Neural crest cell (in vitro differentiated cells): ENCODE data around the gene LINC00237. TPM values are rescaled to one million over a fixed set of nuclear protein-coding genes. Genes with fewer than 3 reads are reported as not detected.
A peak's percentile ranks its signal among the peaks of the same experiment; 100 is the strongest.

Source experiments
- DNase-seq: peaks from one replicate; pipeline ENCODE4 v3.0.0; 2021; ENCODE audit warnings: low read depth, mixed read lengths, low spot score
- H3K27ac Mint-ChIP-seq: one replicate; pipeline ENCODE4 v1.8.0; 2021; ENCODE audit warnings: mild to moderate bottlenecking, mixed read lengths; ENCODE audit not compliant: unreplicated experiment
- H3K27me3 Mint-ChIP-seq: 2 replicates; pipeline ENCODE4 v1.8.0; 2021; ENCODE audit warnings: low read depth, mild to moderate bottlenecking, mixed read lengths
- H3K36me3 Mint-ChIP-seq: 2 replicates; pipeline ENCODE4 v1.8.0; 2021; ENCODE audit warnings: low read depth, mild to moderate bottlenecking, mixed read lengths
- H3K4me1 Mint-ChIP-seq: 2 replicates; pipeline ENCODE4 v1.8.0; 2021; ENCODE audit warnings: mixed read lengths
- H3K4me3 Mint-ChIP-seq: one replicate; pipeline ENCODE4 v1.8.0; 2021; ENCODE audit warnings: mild to moderate bottlenecking, mixed read lengths
- H3K9me3 Mint-ChIP-seq: 2 replicates; pipeline ENCODE4 v1.8.0; 2021; ENCODE audit warnings: mixed read lengths
- CTCF ChIP-seq: fragments of 200-600 bp; sonication (generic); conservative IDR thresholded peaks from 2 replicates; pipeline ENCODE4 v1.5.0; 2021; ENCODE audit warnings: antibody characterized with exemption, mild to moderate bottlenecking
- long read RNA-seq: library from polyadenylated mRNA; unstranded; transcript quantifications from one replicate; pipeline ENCODE4 v2.0.0, GENCODE V29; 2020
- total RNA-seq: library from RNA; stranded (reverse); gene quantifications from 2 replicates; pipeline ENCODE4 v1.2.1, GENCODE V29; 2021

LINC00237 gene
- total RNA-seq: not detected in 2 replicates
- long read RNA-seq: 0 reads

DNA sequence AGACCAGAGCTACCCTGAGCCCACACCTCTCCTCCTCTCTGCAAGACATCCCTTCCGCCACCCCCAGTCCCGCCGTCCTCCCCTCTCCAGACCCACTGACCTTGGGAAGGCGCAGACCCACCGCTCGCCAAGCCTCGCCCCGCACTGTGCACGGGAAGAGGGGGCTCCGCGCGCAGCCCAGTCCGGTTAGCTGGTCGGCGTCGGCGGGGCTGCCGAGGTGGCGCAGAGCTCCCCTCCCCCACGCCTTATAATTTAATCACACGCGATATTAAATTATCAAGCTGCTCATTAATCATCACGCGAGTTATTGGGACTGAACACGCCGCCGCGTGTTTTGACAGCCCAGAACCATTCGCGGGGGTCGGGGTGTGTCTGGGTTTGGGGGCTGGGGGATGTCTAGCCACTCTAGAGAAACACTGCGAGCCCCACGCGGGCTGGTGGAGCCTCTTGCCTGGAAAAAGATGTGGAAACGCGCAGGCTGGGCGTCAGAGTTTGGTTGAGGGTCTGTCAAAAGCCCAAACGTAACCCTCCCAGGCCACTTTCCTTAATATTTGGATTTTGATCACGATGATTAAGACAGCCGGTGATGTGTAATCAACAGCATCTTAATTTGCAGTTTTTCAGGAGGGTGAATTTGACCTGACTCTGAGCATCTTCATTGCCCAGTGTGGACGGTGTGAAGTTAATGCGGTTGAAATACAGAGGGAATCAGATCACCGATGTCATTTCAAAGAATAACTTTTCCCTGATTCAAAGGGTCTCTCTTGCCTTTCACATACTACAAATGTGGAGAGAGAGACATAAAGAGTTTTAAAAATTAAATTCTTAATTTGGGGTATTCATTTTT, at the start of gene LINC00237:
TSS of gene LINC00237 (minus strand) at position 188 of the 847 bp plus-strand sequence.
- Mint-ChIP-seq H3K4me3 (peak within 1 kb of the TSS; percentile 27), H3K4me1 (peaks cover 16% of the 10 kb centered on the region), H3K27me3 (peaks cover 100% of the 10 kb centered on the region), H3K27ac (no peak within 1 kb of the TSS), H3K9me3 (no peaks in the 10 kb centered on the region), H3K36me3 (no peaks in the 10 kb centered on the region)
- DNase-seq: no peak
- TF ChIP-seq CTCF: no peak

GRCh38 chr20:21155268-21155667, 49.1 kb upstream of the LINC00237 start:
- H3K9me3 Mint-ChIP-seq: no peaks in the 10 kb centered on the region
- H3K4me1 Mint-ChIP-seq: no peaks in the 10 kb centered on the region
- H3K27ac Mint-ChIP-seq: no peak overlapping the region
- DNase-seq: no peak
- no peaks in the 10 kb centered on the region for H3K27me3 Mint-ChIP-seq
- no peak for TF ChIP-seq CTCF
- H3K36me3 Mint-ChIP-seq: no peaks in the 10 kb centered on the region
- no peak overlapping the region for H3K4me3 Mint-ChIP-seq

DNA sequence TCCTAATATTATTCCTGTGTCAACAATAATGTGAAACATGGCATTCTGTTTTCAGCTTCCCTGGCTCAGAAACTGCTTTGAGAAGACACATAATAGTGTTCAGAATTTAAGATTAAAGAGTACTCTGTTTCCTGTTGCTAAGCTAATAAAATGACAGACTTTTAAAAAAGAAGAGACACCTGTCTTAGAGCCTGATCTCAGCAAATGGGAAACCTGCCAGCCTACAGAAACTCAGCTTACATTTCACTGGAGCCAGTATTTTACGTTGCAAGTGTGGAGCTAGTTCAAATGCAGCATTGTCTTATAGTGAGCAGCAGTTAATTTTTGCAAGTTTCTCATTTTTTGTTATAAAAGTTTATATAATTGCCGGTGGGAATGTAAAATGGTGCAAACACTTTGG, 48.5 kb upstream of the LINC00237 start:
- H3K27me3 Mint-ChIP-seq: no peaks in the 10 kb centered on the region
- TF ChIP-seq CTCF: no peak
- H3K9me3 Mint-ChIP-seq: no peaks in the 10 kb centered on the region
- H3K27ac Mint-ChIP-seq: no peak overlapping the region
- no peaks in the 10 kb centered on the region for H3K4me1 Mint-ChIP-seq
- no peak overlapping the region for H3K4me3 Mint-ChIP-seq
- no peaks in the 10 kb centered on the region for H3K36me3 Mint-ChIP-seq
- DNase-seq: no peak

- no peak for TF ChIP-seq CTCF
- no peaks in the 10 kb centered on the region for H3K36me3 Mint-ChIP-seq
- H3K4me1 Mint-ChIP-seq: no peaks in the 10 kb centered on the region
- no peaks in the 10 kb centered on the region for H3K9me3 Mint-ChIP-seq
- DNase-seq: no peak
- no peaks in the 10 kb centered on the region for H3K27me3 Mint-ChIP-seq
- H3K27ac Mint-ChIP-seq: no peak overlapping the region
- no peak overlapping the region for H3K4me3 Mint-ChIP-seq
These were observed 45.6 kb upstream of the LINC00237 start for GRCh38 chr20:21151791-21152190.

DNA sequence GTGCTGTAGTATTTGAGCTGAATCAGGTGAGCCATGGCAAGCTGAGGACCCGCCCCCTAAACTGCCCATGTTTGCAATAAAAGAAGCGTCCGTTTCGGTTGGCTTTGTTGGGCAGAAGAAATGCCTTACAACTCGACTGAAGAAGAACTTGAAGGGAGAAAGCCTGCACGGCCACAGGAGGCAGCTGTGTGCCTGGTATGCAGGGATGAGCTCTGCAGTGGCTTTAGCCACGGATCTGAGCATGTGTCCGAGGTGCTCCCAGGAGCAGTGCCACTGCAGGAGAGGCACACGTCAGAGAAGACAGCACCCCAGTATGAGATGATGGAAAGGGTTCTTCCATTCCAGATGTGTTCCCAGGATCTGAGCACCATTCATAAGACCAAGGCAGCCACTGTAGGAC, 43.2 kb upstream of the LINC00237 start:
- Mint-ChIP-seq H3K4me3 (no peak overlapping the region), H3K9me3 (no peaks in the 10 kb centered on the region), H3K27ac (no peak overlapping the region), H3K4me1 (no peaks in the 10 kb centered on the region), H3K27me3 (no peaks in the 10 kb centered on the region), H3K36me3 (no peaks in the 10 kb centered on the region)
- no peak for TF ChIP-seq CTCF
- no peak for DNase-seq
